CD8-positive, alpha-beta memory T cell (primary cell): ENCODE measurements around the gene IKBIP. TPM values are rescaled to one million over a fixed set of nuclear protein-coding genes. Genes with fewer than 3 reads are reported as not detected.

Source experiments
- CTCF ChIA-PET: fragments of 350-600 bp; sonication (Branson Sonifier 250); formaldehyde crosslinking; loops from one replicate; lab custom pipeline; 2021; ENCODE audit warnings: antibody characterized with exemption; lab: Charles Lee
- POLR2A ChIA-PET: fragments of 350-600 bp; sonication (Branson Sonifier 250); formaldehyde crosslinking; loops from one replicate; lab custom pipeline; 2021; ENCODE audit warnings: antibody characterized with exemption; lab: Charles Lee
- DNase-seq, 5 donors: peaks; one replicate each; pipeline versions ENCODE4 v3.0.0 to v3.0.0-alpha.2; 2020 to 2022; ENCODE audit warnings: mixed read lengths in 1 of 5
- H3K27ac ChIP-seq: one replicate; pipeline ENCODE4 v1.7.0; 2013; ENCODE audit warnings: low read depth, mild to moderate bottlenecking, low read length, moderate library complexity
- H3K27me3 ChIP-seq: 2 replicates; pipeline ENCODE4 v1.7.0; 2013; ENCODE audit warnings: low read length, mild to moderate bottlenecking; ENCODE audit not compliant: insufficient read depth, poor library complexity, severe bottlenecking
- H3K36me3 ChIP-seq: 2 replicates; pipeline ENCODE4 v1.7.0; 2013; ENCODE audit warnings: mild to moderate bottlenecking, low read length, moderate library complexity; ENCODE audit not compliant: insufficient read depth
- H3K4me1 ChIP-seq: 2 replicates; pipeline ENCODE4 v1.7.0; 2013; ENCODE audit warnings: mild to moderate bottlenecking, low read length, moderate library complexity; ENCODE audit not compliant: insufficient read depth
- H3K4me3 ChIP-seq: 2 replicates; pipeline ENCODE4 v1.7.0; 2013; ENCODE audit warnings: mild to moderate bottlenecking, low read length
- H3K9me3 ChIP-seq: 2 replicates; pipeline ENCODE4 v1.7.0; 2013; ENCODE audit warnings: mild to moderate bottlenecking, low read length
- H3K27ac Mint-ChIP-seq, 8 donors: one replicate each; pipeline ENCODE4 v1.8.0; 2020 to 2021; ENCODE audit warnings: mixed read lengths in 8 of 8, mild to moderate bottlenecking in 6 of 8, inconsistent platforms in 3 of 8, moderate library complexity in 3 of 8
- H3K27me3 Mint-ChIP-seq, 2 donors: one replicate each; pipeline ENCODE4 v1.8.0; 2020 to 2021; ENCODE audit warnings: mixed read lengths in 2 of 2, mild to moderate bottlenecking in 1 of 2, moderate library complexity in 1 of 2
- H3K36me3 Mint-ChIP-seq, 3 donors: one replicate each; pipeline ENCODE4 v1.8.0; 2020 to 2021; ENCODE audit warnings: mixed read lengths in 3 of 3, inconsistent platforms in 1 of 3, mild to moderate bottlenecking in 1 of 3
- H3K4me1 Mint-ChIP-seq, 3 donors: one replicate each; pipeline ENCODE4 v1.8.0; 2020 to 2021; ENCODE audit warnings: mixed read lengths in 3 of 3, inconsistent platforms in 1 of 3, mild to moderate bottlenecking in 1 of 3
- H3K4me3 Mint-ChIP-seq, 7 donors: one replicate each; pipeline ENCODE4 v1.8.0; 2020 to 2021; ENCODE audit warnings: mixed read lengths in 7 of 7, mild to moderate bottlenecking in 6 of 7, moderate library complexity in 4 of 7, inconsistent platforms in 2 of 7
- H3K9me3 Mint-ChIP-seq, 5 donors: one replicate each; pipeline ENCODE4 v1.8.0; 2020 to 2022; ENCODE audit warnings: mixed read lengths in 5 of 5, mild to moderate bottlenecking in 3 of 5, moderate library complexity in 2 of 5, inconsistent platforms in 1 of 5
- polyA plus RNA-seq: library from polyadenylated mRNA; unstranded; fragments of 300-500 nt; fragmentation: Illumina TruSeq; gene quantifications from one replicate; pipeline ENCODE4 v1.2.3, GENCODE V29; 2021
- total RNA-seq, 2 experiments: library from RNA; stranded (reverse); gene quantifications; one replicate each; pipeline ENCODE4 v1.2.3, GENCODE V29; 2021

IKBIP gene
- total and polyA plus RNA-seq, 3 experiments from 2014 or later: 9.4 to 30.4 (median 29.4) TPM

GRCh38 chr12:98595243-98595988 is 49.2 kb downstream of the IKBIP start:
- Mint-ChIP-seq H3K36me3 (peaks cover 4 to 62% (median 9%) of the 10 kb centered on the region in 3 donors), H3K9me3 (no peaks in the 10 kb centered on the region), H3K4me3 (peak overlapping the region; percentile 90 to 100 (median 95)), H3K27me3 (no peaks in the 10 kb centered on the region), H3K4me1 (peaks cover 38 to 48% (median 40%) of the 10 kb centered on the region in 3 donors), H3K27ac (peak overlapping the region; percentile 61 to 98 (median 97))
- H3K4me3 ChIP-seq: peak overlapping the region; percentile 83
- H3K4me1 ChIP-seq: peaks cover 37% of the 10 kb centered on the region
- ChIA-PET POLR2A (interaction anchor here (3.6 to 4.4 kb wide), 2 partner anchors 49 to 80 kb away, joined by 37 to 38 read pairs; partner anchors contain the start of genes APAF1, IKBIP and TMPO), CTCF (interaction anchor here (1.0 to 4.2 kb wide), 3 partner anchors 10 to 80 kb away, joined by 3 to 18 read pairs (median 3); partner anchors contain the start of genes IKBIP and TMPO)
- no peaks in the 10 kb centered on the region for H3K9me3 ChIP-seq
- H3K27me3 ChIP-seq: no peaks in the 10 kb centered on the region
- peaks cover 28% of the 10 kb centered on the region for H3K36me3 ChIP-seq
- peak in 2 of 5 donors; percentile 25 to 60 for DNase-seq
- peak overlapping the region; percentile 98 for H3K27ac ChIP-seq

- H3K4me3 Mint-ChIP-seq: peak overlapping the region; percentile 90 to 100 (median 95)
- ChIA-PET CTCF (interaction anchor here (1.1 to 4.2 kb wide), 9 partner anchors 8 to 104 kb away, joined by 3 to 18 read pairs (median 5); partner anchors contain the start of genes IKBIP and TMPO), POLR2A (interaction anchor here (0.7 to 4.4 kb wide), 3 partner anchors 13 to 79 kb away, joined by 3 to 38 read pairs (median 37); partner anchors contain the start of genes APAF1, IKBIP and TMPO)
- H3K27me3 Mint-ChIP-seq: no peaks in the 10 kb centered on the region
- H3K4me3 ChIP-seq: peak overlapping the region; percentile 83
- H3K27ac Mint-ChIP-seq: peak overlapping the region; percentile 94 to 100 (median 97)
- peaks cover 37% of the 10 kb centered on the region for H3K4me1 ChIP-seq
- H3K36me3 Mint-ChIP-seq: peaks cover 4 to 52% (median 7%) of the 10 kb centered on the region in 3 donors
- DNase-seq: no peak
- H3K27me3 ChIP-seq: no peaks in the 10 kb centered on the region
- H3K9me3 Mint-ChIP-seq: no peaks in the 10 kb centered on the region
- H3K36me3 ChIP-seq: peaks cover 18% of the 10 kb centered on the region
- peak overlapping the region; percentile 98 for H3K27ac ChIP-seq
- H3K4me1 Mint-ChIP-seq: peaks cover 38 to 48% (median 40%) of the 10 kb centered on the region in 3 donors
- no peaks in the 10 kb centered on the region for H3K9me3 ChIP-seq
These were observed 50.3 kb downstream of the IKBIP start for GRCh38 chr12:98594050-98594835.

- Histone ChIP-seq H3K9me3 (no peaks in the 10 kb centered on the region), H3K4me3 (peak within 1 kb of the TSS; percentile 84), H3K27ac (peak within 1 kb of the TSS; percentile 98), H3K36me3 (peaks cover 14% of the 10 kb centered on the region), H3K27me3 (no peaks in the 10 kb centered on the region), H3K4me1 (peaks cover 37% of the 10 kb centered on the region)
- Mint-ChIP-seq H3K27ac (peak within 1 kb of the TSS; percentile 94 to 100 (median 97)), H3K4me3 (peak within 1 kb of the TSS; percentile 90 to 100 (median 95)), H3K36me3 (peaks cover 4 to 46% (median 7%) of the 10 kb centered on the region in 3 donors), H3K9me3 (no peaks in the 10 kb centered on the region), H3K4me1 (peaks cover 38 to 47% (median 40%) of the 10 kb centered on the region in 3 donors), H3K27me3 (no peaks in the 10 kb centered on the region)
- POLR2A ChIA-PET: interaction anchor here (0.7 to 4.4 kb wide), 6 partner anchors 13 to 90 kb away, joined by 3 to 38 read pairs (median 3); partner anchors contain the start of genes APAF1, IKBIP and TMPO
- peak; percentile 91 to 97 (median 94) for DNase-seq
- CTCF ChIA-PET: interaction anchor here (1.1 to 4.2 kb wide), 10 partner anchors 9 to 103 kb away, joined by 3 to 18 read pairs (median 4); partner anchors contain the start of genes IKBIP and TMPO
These were observed 51.1 kb downstream of the IKBIP start, which contains the start of gene SLC25A3 for GRCh38 chr12:98593351-98594049. Gene SLC25A3, plus strand, starts transcription at chr12:98593686. Its CDS starts 293 bp downstream, at chr12:98593979.

DNA sequence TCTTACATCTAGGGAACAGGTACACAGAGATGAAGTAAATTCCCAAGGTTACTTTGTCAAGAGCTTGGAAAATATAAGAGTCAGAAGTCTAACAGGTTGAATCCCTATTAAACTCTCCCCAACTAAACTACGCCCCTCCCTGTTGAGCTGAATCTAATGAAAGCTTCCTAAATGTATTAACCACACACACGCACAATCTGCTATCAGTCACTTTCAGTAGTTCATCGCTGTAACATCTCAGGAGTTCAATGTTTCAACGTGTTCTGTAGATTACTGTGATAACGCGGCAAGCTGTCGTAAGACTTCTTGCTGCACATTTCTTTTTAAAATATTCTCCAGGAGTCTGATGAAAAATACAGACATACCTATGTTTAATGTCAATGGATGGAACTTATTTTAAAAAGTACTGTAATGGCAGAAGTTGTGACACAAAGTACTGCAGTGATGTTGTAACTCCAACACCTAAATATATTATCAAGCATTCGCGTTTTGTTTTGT is 51.7 kb downstream of the IKBIP start:
- Mint-ChIP-seq H3K4me1 (peaks cover 34 to 41% (median 38%) of the 10 kb centered on the region in 3 donors), H3K9me3 (no peaks in the 10 kb centered on the region), H3K4me3 (peak overlapping the region; percentile 90 to 100 (median 95)), H3K27ac (peak overlapping the region; percentile 94 to 100 (median 97)), H3K36me3 (peaks cover 4 to 40% (median 6%) of the 10 kb centered on the region in 3 donors), H3K27me3 (no peaks in the 10 kb centered on the region)
- no peaks in the 10 kb centered on the region for H3K27me3 ChIP-seq
- peaks cover 37% of the 10 kb centered on the region for H3K4me1 ChIP-seq
- peaks cover 8% of the 10 kb centered on the region for H3K36me3 ChIP-seq
- H3K9me3 ChIP-seq: no peaks in the 10 kb centered on the region
- CTCF ChIA-PET: interaction anchor here (1.1 to 4.2 kb wide), 7 partner anchors 9 to 101 kb away, joined by 3 to 18 read pairs (median 5); partner anchors contain the start of genes IKBIP and TMPO
- peak overlapping the region; percentile 98 for H3K27ac ChIP-seq
- DNase-seq: no peak
- H3K4me3 ChIP-seq: peak overlapping the region; percentile 84
- POLR2A ChIA-PET: interaction anchor here (0.6 to 4.4 kb wide), 6 partner anchors 25 to 138 kb away, joined by 3 to 38 read pairs (median 3); partner anchors contain the start of genes APAF1, IKBIP and TMPO

GRCh38 chr12:98591209-98591608 is 53.4 kb downstream of the IKBIP start:
- Mint-ChIP-seq H3K9me3 (no peaks in the 10 kb centered on the region), H3K4me1 (peaks cover 24 to 27% (median 26%) of the 10 kb centered on the region in 3 donors), H3K36me3 (peaks cover 4 to 24% (median 5%) of the 10 kb centered on the region in 3 donors), H3K27me3 (no peaks in the 10 kb centered on the region), H3K27ac (peak overlapping the region in 6 of 8 donors; percentile 26 to 92 (median 78)), H3K4me3 (peak overlapping the region in 4 of 7 donors; percentile 26 to 68 (median 45))
- CTCF ChIA-PET: interaction anchor here (1.0 to 1.2 kb wide), 2 partner anchors 13 to 24 kb away, joined by 3 to 4 read pairs; no protein-coding TSS in a partner anchor
- no peaks in the 10 kb centered on the region for H3K36me3 ChIP-seq
- no peak for DNase-seq
- POLR2A ChIA-PET: no interaction called here
- no peak overlapping the region for H3K4me3 ChIP-seq
- H3K4me1 ChIP-seq: peaks cover 26% of the 10 kb centered on the region
- no peaks in the 10 kb centered on the region for H3K27me3 ChIP-seq
- no peaks in the 10 kb centered on the region for H3K9me3 ChIP-seq
- H3K27ac ChIP-seq: no peak overlapping the region

DNA sequence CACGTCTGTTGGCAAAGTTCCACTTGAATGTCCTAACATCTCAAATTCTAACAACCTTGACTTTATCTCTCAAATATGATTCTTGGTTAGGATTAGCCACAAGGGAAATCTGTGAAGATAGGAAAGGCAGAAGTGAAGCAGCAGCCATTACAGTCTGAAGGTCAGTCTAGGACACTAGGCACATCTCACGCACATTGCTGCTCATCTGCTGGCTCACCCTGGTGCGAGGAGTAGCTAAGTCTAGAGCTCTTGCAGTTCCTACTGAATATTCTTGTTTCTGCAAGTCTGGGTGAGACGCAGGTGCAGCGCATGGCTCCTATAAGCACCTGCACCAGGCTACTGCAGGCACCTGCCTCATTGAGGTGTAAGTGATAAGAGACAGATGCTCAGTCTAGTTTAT is 57.5 kb downstream of the IKBIP start:
- Mint-ChIP-seq H3K36me3 (no peaks in the 10 kb centered on the region), H3K9me3 (no peaks in the 10 kb centered on the region), H3K4me3 (no peak overlapping the region), H3K27me3 (no peaks in the 10 kb centered on the region), H3K4me1 (peaks cover 0 to 2% (median 0%) of the 10 kb centered on the region in 3 donors), H3K27ac (no peak overlapping the region)
- POLR2A ChIA-PET: no interaction called here
- H3K27ac ChIP-seq: no peak overlapping the region
- no peaks in the 10 kb centered on the region for H3K27me3 ChIP-seq
- H3K4me3 ChIP-seq: no peak overlapping the region
- H3K36me3 ChIP-seq: no peaks in the 10 kb centered on the region
- no peaks in the 10 kb centered on the region for H3K9me3 ChIP-seq
- no peak for DNase-seq
- CTCF ChIA-PET: interaction anchor here (0.7 to 2.4 kb wide), 2 partner anchors 20 to 45 kb away, joined by 3 to 7 read pairs; no protein-coding TSS in a partner anchor
- H3K4me1 ChIP-seq: no peaks in the 10 kb centered on the region
